ENCODE measurements around the gene CYB5R4. TPM values are rescaled to one million over a fixed set of nuclear protein-coding genes. Genes with fewer than 3 reads are reported as not detected.

CYB5R4 gene
- total and polyA plus RNA-seq, 2 of the 13 experiments (the other 11 are each of a cell fraction or from before 2014, with no cell fraction given), result 5.3 to 26.1 TPM

DNA sequence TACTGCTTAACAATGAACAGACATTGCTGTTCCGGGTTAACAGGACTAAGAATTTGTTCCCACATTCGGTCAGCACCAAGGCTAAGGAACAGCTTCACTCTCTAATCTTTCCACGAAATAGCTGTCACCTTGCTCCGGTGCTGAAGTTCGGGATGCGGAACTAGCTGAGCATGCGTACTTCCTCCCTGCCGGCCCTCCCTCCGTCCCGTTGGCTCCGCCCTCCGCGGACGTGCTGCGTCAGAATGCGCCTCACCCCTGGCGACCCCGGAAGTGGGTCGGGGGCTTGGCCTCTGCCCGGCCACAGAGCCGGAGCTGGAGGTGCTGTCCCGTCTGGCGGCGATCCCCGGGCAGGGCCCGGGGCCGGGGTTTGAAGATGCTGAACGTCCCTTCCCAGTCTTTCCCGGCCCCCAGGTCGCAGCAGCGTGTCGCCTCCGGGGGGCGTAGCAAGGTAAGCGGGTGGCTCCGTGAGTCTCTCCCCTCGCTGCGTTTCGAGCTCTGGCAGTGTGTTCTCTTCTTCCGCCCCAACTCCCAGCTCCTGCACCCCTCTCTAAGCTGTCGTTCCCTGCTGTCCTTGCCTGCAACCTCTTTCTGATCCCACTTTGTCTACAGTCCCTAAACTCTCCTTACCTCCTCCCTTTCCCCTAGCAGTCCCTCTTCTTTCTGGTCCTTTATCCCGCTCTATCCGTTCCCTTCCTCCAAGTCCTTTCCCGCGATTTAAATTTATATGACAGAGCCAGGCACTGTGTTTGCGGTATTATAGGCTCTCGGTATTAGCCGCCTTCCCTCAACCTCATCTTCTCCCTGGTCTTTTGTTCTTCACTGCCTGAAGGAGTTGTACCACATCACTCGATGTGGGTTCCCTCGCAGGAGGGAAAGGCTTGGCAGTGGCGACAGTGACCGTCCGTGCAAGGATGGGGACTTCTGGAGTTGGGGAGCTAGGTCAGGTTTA lies at the start of gene CYB5R4 (continued):
- TF ChIP-seq HNRNPLL (IDR thresholded peaks at IDR 0.05; ENCODE audit: low read depth, low read length, poor library complexity, severe bottlenecking) (peak; percentile 87), NCOA5 (CRISPR knock-in tag; IDR thresholded peaks at IDR 0.05) (no peak), ARNT2 (CRISPR knock-in tag; IDR thresholded peaks at IDR 0.05; ENCODE audit: low read depth) (peak; percentile 85), ZNF850 (CRISPR knock-in tag; conservative IDR thresholded peaks at IDR 0.05) (no peak), RCOR2 (CRISPR knock-in tag; IDR thresholded peaks at IDR 0.05) (peak; percentile 36; the same call in 1 of the 2 replicates), ZNF556 (CRISPR knock-in tag; IDR thresholded peaks at IDR 0.05; ENCODE audit: borderline replicate concordance) (peak; percentile 65; the same call in 1 of the 2 replicates), REXO4 (CRISPR knock-in tag; IDR thresholded peaks at IDR 0.05; ENCODE audit: borderline replicate concordance) (0 out of 2 replicates have a peak, but pooled peaks have one; percentile 73), THAP9 (CRISPR knock-in tag; IDR thresholded peaks at IDR 0.05; ENCODE audit: borderline replicate concordance) (peak; percentile 63; the same call in 1 of the 2 replicates), ZNF3 (CRISPR knock-in tag; IDR thresholded peaks at IDR 0.05) (peak; percentile 97), FOXC1 (CRISPR knock-in tag; IDR thresholded peaks at IDR 0.05; ENCODE audit: borderline replicate concordance) (peak; percentile 80; the same call in 1 of the 2 replicates), SMYD3 (CRISPR knock-in tag; IDR thresholded peaks at IDR 0.05) (no peak; the same call in 1 of the 2 replicates), GTF2F1 (IDR thresholded peaks at IDR 0.05; ENCODE audit: low read length) (no peak), SRF (IDR thresholded peaks at IDR 0.05; ENCODE audit: low read depth, low read length) (no peak), ZNF816 (CRISPR knock-in tag; IDR thresholded peaks at IDR 0.05; ENCODE audit: borderline replicate concordance) (peak; percentile 91), FLYWCH1 (CRISPR knock-in tag; IDR thresholded peaks at IDR 0.05) (peak; percentile 87; the same call in 1 of the 2 replicates), WIZ (CRISPR knock-in tag; IDR thresholded peaks at IDR 0.05) (peak; percentile 99), ZNF432 (CRISPR knock-in tag; IDR thresholded peaks at IDR 0.05; ENCODE audit: borderline replicate concordance) (no peak), ZNF883 (CRISPR knock-in tag; IDR thresholded peaks at IDR 0.05; ENCODE audit: not compliant biosample characterization) (peak; percentile 42)
- TF ChIP-seq, protein P1, sequence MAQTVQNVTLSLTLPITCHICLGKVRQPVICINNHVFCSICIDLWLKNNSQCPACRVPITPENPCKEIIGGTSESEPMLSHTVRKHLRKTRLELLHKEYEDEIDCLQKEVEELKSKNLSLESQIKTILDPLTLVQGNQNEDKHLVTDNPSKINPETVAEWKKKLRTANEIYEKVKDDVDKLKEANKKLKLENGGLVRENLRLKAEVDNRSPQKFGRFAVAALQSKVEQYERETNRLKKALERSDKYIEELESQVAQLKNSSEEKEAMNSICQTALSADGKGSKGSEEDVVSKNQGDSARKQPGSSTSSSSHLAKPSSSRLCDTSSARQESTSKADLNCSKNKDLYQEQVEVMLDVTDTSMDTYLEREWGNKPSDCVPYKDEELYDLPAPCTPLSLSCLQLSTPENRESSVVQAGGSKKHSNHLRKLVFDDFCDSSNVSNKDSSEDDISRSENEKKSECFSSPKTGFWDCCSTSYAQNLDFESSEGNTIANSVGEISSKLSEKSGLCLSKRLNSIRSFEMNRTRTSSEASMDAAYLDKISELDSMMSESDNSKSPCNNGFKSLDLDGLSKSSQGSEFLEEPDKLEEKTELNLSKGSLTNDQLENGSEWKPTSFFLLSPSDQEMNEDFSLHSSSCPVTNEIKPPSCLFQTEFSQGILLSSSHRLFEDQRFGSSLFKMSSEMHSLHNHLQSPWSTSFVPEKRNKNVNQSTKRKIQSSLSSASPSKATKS (CRISPR knock-in tag; IDR thresholded peaks at IDR 0.05), result no peak
- TF ChIP-seq, protein P2, sequence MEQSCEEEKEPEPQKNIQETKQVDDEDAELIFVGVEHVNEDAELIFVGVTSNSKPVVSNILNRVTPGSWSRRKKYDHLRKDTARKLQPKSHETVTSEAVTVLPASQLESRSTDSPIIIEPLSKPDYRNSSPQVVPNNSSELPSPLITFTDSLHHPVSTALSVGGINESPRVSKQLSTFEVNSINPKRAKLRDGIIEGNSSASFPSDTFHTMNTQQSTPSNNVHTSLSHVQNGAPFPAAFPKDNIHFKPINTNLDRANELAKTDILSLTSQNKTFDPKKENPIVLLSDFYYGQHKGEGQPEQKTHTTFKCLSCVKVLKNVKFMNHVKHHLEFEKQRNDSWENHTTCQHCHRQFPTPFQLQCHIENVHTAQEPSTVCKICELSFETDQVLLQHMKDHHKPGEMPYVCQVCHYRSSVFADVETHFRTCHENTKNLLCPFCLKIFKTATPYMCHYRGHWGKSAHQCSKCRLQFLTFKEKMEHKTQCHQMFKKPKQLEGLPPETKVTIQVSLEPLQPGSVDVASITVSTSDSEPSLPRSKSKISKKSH (CRISPR knock-in tag; IDR thresholded peaks at IDR 0.05; ENCODE audit: borderline replicate concordance), result peak; percentile 95; the same call in 1 of the 2 replicates
- TF ChIP-seq, protein P3, sequence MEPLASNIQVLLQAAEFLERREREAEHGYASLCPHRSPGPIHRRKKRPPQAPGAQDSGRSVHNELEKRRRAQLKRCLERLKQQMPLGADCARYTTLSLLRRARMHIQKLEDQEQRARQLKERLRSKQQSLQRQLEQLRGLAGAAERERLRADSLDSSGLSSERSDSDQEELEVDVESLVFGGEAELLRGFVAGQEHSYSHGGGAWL (CRISPR knock-in tag; IDR thresholded peaks at IDR 0.05), result peak; percentile 86

All from HepG2 (cell line).